ENCODE measurements around the gene THSD4. TPM values are rescaled to one million over a fixed set of nuclear protein-coding genes. Genes with fewer than 3 reads are reported as not detected.

The THSD4 gene
- total RNA-seq, 4 donors from 2014 or later = 23.0 to 68.5 (median 48.6) TPM

DNA sequence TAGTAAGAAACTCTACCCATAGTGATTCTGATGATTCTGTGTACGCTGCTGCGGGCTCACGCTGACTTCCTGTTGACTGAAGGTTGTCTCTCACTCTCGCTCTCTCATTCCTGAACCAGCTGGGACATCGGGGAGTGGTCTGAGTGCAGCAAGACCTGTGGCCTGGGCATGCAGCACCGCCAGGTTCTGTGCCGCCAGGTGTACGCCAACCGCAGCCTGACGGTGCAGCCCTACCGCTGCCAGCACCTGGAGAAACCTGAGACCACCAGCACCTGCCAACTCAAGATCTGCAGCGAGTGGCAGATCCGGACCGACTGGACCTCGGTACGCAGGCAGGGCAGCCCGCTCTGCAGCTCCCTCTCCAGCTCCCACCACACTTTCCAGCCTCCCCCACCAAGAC is 631.4 kb downstream of the THSD4 start:
- TF ChIP-seq POLR2A (IDR thresholded peaks at IDR 0.05) = no peak
- TF ChIP-seq, protein P1, sequence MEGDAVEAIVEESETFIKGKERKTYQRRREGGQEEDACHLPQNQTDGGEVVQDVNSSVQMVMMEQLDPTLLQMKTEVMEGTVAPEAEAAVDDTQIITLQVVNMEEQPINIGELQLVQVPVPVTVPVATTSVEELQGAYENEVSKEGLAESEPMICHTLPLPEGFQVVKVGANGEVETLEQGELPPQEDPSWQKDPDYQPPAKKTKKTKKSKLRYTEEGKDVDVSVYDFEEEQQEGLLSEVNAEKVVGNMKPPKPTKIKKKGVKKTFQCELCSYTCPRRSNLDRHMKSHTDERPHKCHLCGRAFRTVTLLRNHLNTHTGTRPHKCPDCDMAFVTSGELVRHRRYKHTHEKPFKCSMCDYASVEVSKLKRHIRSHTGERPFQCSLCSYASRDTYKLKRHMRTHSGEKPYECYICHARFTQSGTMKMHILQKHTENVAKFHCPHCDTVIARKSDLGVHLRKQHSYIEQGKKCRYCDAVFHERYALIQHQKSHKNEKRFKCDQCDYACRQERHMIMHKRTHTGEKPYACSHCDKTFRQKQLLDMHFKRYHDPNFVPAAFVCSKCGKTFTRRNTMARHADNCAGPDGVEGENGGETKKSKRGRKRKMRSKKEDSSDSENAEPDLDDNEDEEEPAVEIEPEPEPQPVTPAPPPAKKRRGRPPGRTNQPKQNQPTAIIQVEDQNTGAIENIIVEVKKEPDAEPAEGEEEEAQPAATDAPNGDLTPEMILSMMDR (IDR thresholded peaks at IDR 0.05) = no peak
- DNase-seq = no peak
- Histone ChIP-seq H3K27me3 (no peaks in the 10 kb centered on the region), H3K4me3 (replicated peaks in 1 of 3) (no peak overlapping the region), H3K36me3 (no peaks in the 10 kb centered on the region), H3K9me3 (no peaks in the 10 kb centered on the region), H3K27ac (no peak overlapping the region), H3K4me1 (no peaks in the 10 kb centered on the region)
- 87 to 99% methylated on average over 5 to 17 of the region's 17 CpGs for WGBS, 2 donors
- intact Hi-C loops (cut with DNase I) = loop anchor here (5.0 kb wide), 1 partner anchor 411 kb away; no protein-coding TSS in a partner anchor

DNA sequence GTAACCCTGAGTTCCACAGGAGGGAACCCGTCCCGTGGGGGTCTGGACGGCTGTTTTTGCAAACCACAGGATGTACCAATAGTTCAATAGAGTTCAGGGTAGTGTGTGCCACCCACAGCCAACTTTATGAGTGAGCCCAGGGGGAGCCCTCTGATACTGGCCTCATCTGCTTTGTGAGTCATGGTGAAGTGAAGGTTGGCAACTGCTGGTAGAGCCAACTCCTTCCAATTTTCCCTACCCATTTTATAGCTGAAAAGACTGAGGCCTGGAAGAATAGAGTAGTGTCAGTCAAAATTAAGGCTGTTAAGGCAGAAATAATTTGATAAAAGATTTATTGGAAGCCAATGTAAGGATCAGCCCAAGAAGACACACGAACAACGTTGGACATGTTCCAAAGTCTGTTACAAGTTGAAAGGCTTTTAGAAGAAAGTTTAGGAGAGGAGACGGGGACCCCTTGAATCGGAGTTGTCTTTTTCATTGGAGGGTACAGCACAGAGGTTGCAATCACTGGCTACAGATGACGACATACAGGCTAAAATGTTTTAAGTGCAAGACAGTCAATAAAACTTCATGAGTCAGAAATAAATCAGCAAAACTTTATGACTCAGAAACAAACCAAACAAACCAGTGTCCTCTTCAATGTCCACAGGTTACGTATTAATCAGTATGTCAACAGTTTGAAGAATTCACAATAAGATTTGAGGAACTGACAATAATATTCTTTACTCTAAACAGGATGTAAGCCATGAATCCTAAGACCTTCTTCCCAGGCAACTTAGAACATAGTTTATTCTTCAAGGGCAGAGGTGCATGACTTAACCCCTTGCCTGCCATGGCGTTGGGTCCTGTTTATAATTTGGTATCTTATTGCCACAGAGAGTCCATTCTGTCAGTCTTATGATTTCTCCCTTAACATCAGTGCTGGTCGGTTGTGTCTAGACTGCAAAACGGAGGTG is 632.1 kb downstream of the THSD4 start:
- Histone ChIP-seq H3K4me3 (replicated peaks in 1 of 3) (no peak overlapping the region), H3K9me3 (no peaks in the 10 kb centered on the region), H3K27me3 (no peaks in the 10 kb centered on the region), H3K36me3 (no peaks in the 10 kb centered on the region), H3K27ac (no peak overlapping the region), H3K4me1 (peaks cover 0 to under 1% of the 10 kb centered on the region in 2 donors)
- DNase-seq = no peak
- TF ChIP-seq, protein P1 (IDR thresholded peaks at IDR 0.05) = no peak
- no peak for TF ChIP-seq POLR2A (IDR thresholded peaks at IDR 0.05)
- intact Hi-C loops (cut with DNase I) = loop anchor here (5.0 kb wide), 1 partner anchor 410 kb away; no protein-coding TSS in a partner anchor
- WGBS, 2 donors = 78 to 83% methylated on average over 12 of the region's 12 CpGs

DNA sequence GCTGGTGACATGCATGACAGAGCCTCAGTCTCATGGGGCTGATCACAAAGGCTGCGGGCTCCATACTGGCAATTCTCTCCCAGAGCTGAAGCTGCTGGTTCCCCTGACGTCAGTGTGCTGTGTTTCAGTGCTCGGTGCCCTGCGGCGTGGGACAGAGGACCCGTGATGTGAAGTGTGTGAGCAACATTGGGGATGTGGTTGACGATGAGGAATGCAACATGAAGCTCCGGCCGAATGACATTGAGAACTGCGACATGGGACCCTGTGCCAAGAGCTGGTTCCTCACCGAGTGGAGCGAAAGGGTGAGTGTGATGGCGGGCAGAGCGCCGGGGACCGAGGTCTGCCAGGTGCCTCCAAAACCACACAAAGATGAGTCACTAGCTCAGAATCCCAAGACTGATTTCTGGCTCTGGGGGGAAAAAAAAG is 633.0 kb downstream of the THSD4 start:
- Histone ChIP-seq H3K36me3 (no peaks in the 10 kb centered on the region), H3K27ac (no peak overlapping the region), H3K27me3 (no peaks in the 10 kb centered on the region), H3K9me3 (no peaks in the 10 kb centered on the region), H3K4me3 (replicated peaks in 1 of 3) (no peak overlapping the region), H3K4me1 (peaks cover 0 to 10% of the 10 kb centered on the region in 2 donors)
- TF ChIP-seq, protein P1 (IDR thresholded peaks at IDR 0.05) = no peak
- no peak for TF ChIP-seq POLR2A (IDR thresholded peaks at IDR 0.05)
- intact Hi-C loops (cut with DNase I) = loop anchor here (5.0 kb wide), 1 partner anchor 409 kb away; no protein-coding TSS in a partner anchor
- no peak for DNase-seq
- WGBS, 2 donors = 91 to 92% methylated on average over 16 of the region's 16 CpGs

- WGBS, 2 donors = 97 to 98% methylated on average over 14 of the region's 14 CpGs
- H3K27ac ChIP-seq = no peak overlapping the region
- no peaks in the 10 kb centered on the region for H3K9me3 ChIP-seq
- no peaks in the 10 kb centered on the region for H3K27me3 ChIP-seq
- intact Hi-C loops (cut with DNase I) = loop anchor here (5.0 kb wide), 1 partner anchor 408 kb away; no protein-coding TSS in a partner anchor
- no peak overlapping the region for H3K4me3 ChIP-seq (replicated peaks in 1 of 3)
- DNase-seq = no peak
- H3K36me3 ChIP-seq = no peaks in the 10 kb centered on the region
- TF ChIP-seq POLR2A (IDR thresholded peaks at IDR 0.05) = no peak
- TF ChIP-seq, protein P1 (IDR thresholded peaks at IDR 0.05) = no peak
- H3K4me1 ChIP-seq = peaks cover 0 to 12% of the 10 kb centered on the region in 2 donors
Observed at GRCh38 chr15:71749500-71749899, 634.2 kb downstream of the THSD4 start.

GRCh38 chr15:71752128-71752527 is 636.9 kb downstream of the THSD4 start:
- 70 to 77% methylated on average over 4 of the region's 4 CpGs for WGBS, 2 donors
- H3K27ac ChIP-seq = no peak overlapping the region
- no peaks in the 10 kb centered on the region for H3K27me3 ChIP-seq
- no peak for DNase-seq
- intact Hi-C loops (cut with DNase I) = no loop called here
- H3K36me3 ChIP-seq = no peaks in the 10 kb centered on the region
- H3K4me3 ChIP-seq (replicated peaks in 1 of 3) = no peak overlapping the region
- TF ChIP-seq POLR2A (IDR thresholded peaks at IDR 0.05) = no peak
- TF ChIP-seq, protein P1 (IDR thresholded peaks at IDR 0.05) = no peak
- no peaks in the 10 kb centered on the region for H3K9me3 ChIP-seq
- H3K4me1 ChIP-seq = peaks cover 0 to 12% of the 10 kb centered on the region in 2 donors

Data from thyroid gland (tissue), 4 donors.